Osteocyte (in vitro differentiated cells): ENCODE results near the gene MAP1LC3B2. TPM values are rescaled to one million over a fixed set of nuclear protein-coding genes. Genes with fewer than 3 reads are reported as not detected.
A peak's percentile ranks its signal among the peaks of the same experiment; 100 is the strongest.
"Not testable (repeated sequence)": the region's sequence is repeated elsewhere in the genome, so short reads cannot be mapped to it uniquely, and the experiment has no call there.

Experiments used
- DNase-seq: peaks from one replicate; pipeline ENCODE4 v3.0.0; 2021; ENCODE audit warnings: mixed read lengths; ENCODE audit not compliant: unreplicated experiment; ENCODE audit errors: extremely low spot score
- H3K27ac Mint-ChIP-seq: one replicate; pipeline ENCODE4 v1.8.0; 2021; ENCODE audit warnings: mild to moderate bottlenecking, mixed read lengths; ENCODE audit not compliant: unreplicated experiment
- H3K27me3 Mint-ChIP-seq: one replicate; pipeline ENCODE4 v1.8.0; 2021; ENCODE audit warnings: mixed read lengths; ENCODE audit not compliant: unreplicated experiment
- H3K36me3 Mint-ChIP-seq: one replicate; pipeline ENCODE4 v1.8.0; 2021; ENCODE audit warnings: mixed read lengths; ENCODE audit not compliant: unreplicated experiment
- H3K4me1 Mint-ChIP-seq: one replicate; pipeline ENCODE4 v1.8.0; 2021; ENCODE audit warnings: mixed read lengths; ENCODE audit not compliant: unreplicated experiment
- H3K4me3 Mint-ChIP-seq: one replicate; pipeline ENCODE4 v1.8.0; 2021; ENCODE audit warnings: mild to moderate bottlenecking, moderate library complexity, mixed read lengths; ENCODE audit not compliant: unreplicated experiment
- H3K9me3 Mint-ChIP-seq: one replicate; pipeline ENCODE4 v1.8.0; 2021; ENCODE audit warnings: mixed read lengths; ENCODE audit not compliant: unreplicated experiment
- total RNA-seq: library from RNA; stranded (reverse); gene quantifications from 2 replicates; pipeline ENCODE4 v1.2.1, GENCODE V29; 2021
- TF ChIP-seq, protein P1 (sequence below): fragments of 200-600 bp; sonication (generic); IDR thresholded peaks from 2 replicates; pipeline ENCODE4 v1.5.0; 2021; ENCODE audit warnings: antibody characterized with exemption, mild to moderate bottlenecking, moderate library complexity

The MAP1LC3B2 gene
- total RNA-seq, 1 donor from 2014 or later: 2.1 TPM

GRCh38 chr12:116558280-116559161 lies 660 bp upstream of the MAP1LC3B2 start:
- TF ChIP-seq, protein P1, sequence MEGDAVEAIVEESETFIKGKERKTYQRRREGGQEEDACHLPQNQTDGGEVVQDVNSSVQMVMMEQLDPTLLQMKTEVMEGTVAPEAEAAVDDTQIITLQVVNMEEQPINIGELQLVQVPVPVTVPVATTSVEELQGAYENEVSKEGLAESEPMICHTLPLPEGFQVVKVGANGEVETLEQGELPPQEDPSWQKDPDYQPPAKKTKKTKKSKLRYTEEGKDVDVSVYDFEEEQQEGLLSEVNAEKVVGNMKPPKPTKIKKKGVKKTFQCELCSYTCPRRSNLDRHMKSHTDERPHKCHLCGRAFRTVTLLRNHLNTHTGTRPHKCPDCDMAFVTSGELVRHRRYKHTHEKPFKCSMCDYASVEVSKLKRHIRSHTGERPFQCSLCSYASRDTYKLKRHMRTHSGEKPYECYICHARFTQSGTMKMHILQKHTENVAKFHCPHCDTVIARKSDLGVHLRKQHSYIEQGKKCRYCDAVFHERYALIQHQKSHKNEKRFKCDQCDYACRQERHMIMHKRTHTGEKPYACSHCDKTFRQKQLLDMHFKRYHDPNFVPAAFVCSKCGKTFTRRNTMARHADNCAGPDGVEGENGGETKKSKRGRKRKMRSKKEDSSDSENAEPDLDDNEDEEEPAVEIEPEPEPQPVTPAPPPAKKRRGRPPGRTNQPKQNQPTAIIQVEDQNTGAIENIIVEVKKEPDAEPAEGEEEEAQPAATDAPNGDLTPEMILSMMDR: no peak
- H3K4me3 Mint-ChIP-seq: peak overlapping the region; percentile 35
- peaks cover 4% of the 10 kb centered on the region for H3K9me3 Mint-ChIP-seq
- no peaks in the 10 kb centered on the region for H3K27me3 Mint-ChIP-seq
- DNase-seq: no peak
- H3K4me1 Mint-ChIP-seq: peaks cover 38% of the 10 kb centered on the region
- peaks cover 4% of the 10 kb centered on the region for H3K36me3 Mint-ChIP-seq
- H3K27ac Mint-ChIP-seq: peak overlapping the region; percentile 99

- Mint-ChIP-seq H3K27ac (no peak overlapping the region), H3K27me3 (no peaks in the 10 kb centered on the region), H3K9me3 (peaks cover 13% of the 10 kb centered on the region), H3K4me3 (no peak overlapping the region), H3K36me3 (peaks cover 5% of the 10 kb centered on the region), H3K4me1 (peaks cover 38% of the 10 kb centered on the region)
- TF ChIP-seq, protein P1: no peak
- no peak for DNase-seq
Measured at GRCh38 chr12:116561181-116561821, 2.1 kb downstream of the MAP1LC3B2 start.

DNA sequence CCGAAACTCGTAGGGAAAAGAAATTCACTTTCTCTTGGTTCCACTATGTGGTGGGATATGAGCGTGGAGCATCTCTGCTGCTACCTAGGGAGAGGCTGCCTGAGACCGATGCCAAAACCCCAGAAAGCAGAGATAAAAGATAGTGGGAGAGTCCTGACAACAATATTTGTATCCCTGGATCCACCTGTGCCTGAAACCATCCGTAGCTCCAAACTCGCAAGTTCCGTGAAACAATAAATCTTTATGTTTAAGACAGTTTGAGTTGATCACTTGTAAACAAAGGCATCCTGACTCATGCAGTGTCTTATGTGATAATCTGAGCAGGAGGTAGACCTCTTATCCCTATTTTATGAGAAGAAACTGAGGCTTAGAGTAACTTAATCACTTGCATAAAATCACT lies 2.9 kb downstream of the MAP1LC3B2 start:
- TF ChIP-seq, protein P1: no peak
- Mint-ChIP-seq H3K4me3 (no peak overlapping the region), H3K9me3 (peaks cover 13% of the 10 kb centered on the region), H3K27me3 (no peaks in the 10 kb centered on the region), H3K36me3 (peaks cover 5% of the 10 kb centered on the region), H3K27ac (no peak overlapping the region), H3K4me1 (peaks cover 33% of the 10 kb centered on the region)
- no peak for DNase-seq

- Mint-ChIP-seq H3K27me3 (no peaks in the 10 kb centered on the region), H3K9me3 (peaks cover 13% of the 10 kb centered on the region), H3K4me3 (no peak overlapping the region), H3K4me1 (peaks cover 25% of the 10 kb centered on the region), H3K27ac (no peak overlapping the region), H3K36me3 (peaks cover 5% of the 10 kb centered on the region)
- TF ChIP-seq, protein P1: no peak
- DNase-seq: no peak
Measured at GRCh38 chr12:116563262-116563661, 4.1 kb downstream of the MAP1LC3B2 start.

- Mint-ChIP-seq H3K4me3 (no peak overlapping the region), H3K9me3 (peaks cover 13% of the 10 kb centered on the region), H3K27me3 (no peaks in the 10 kb centered on the region), H3K36me3 (peaks cover 5% of the 10 kb centered on the region), H3K4me1 (peaks cover 16% of the 10 kb centered on the region), H3K27ac (no peak overlapping the region)
- TF ChIP-seq, protein P1: no peak
- DNase-seq: no peak
Measured at GRCh38 chr12:116564080-116564479, 4.9 kb downstream of the MAP1LC3B2 start.

DNA sequence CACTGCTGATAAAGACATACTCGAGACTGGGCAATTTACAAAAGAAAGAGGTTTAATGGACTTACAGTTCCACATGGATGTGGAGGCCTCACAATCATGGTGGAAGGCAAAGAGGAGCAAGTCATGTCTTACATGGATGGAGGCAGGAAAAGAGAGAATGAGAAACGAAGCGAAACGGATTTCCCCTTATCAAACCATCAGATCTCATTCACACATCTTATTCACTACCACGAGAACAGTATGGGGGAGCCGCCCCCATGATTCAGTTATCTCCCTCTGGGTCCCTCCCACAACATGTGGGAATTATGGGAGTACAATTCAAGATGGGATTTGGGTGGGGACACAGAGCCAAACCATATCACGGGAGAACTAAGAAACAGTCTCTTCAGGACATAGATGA lies 6.0 kb downstream of the MAP1LC3B2 start:
- not testable (repeated sequence) for DNase-seq, H3K4me3 Mint-ChIP-seq, H3K36me3 Mint-ChIP-seq, H3K4me1 Mint-ChIP-seq, H3K27ac Mint-ChIP-seq, H3K27me3 Mint-ChIP-seq
- H3K9me3 Mint-ChIP-seq: peaks cover 13% of the 10 kb centered on the region
